Panc1 (cell line): ENCODE measurements around the gene ZBTB20. TPM values are rescaled to one million over a fixed set of nuclear protein-coding genes. Genes with fewer than 3 reads are reported as not detected.

Experiments used
- ATAC-seq: fragments of 200-7000 bp; cut with Tn5 transposase; 2 replicates; pipeline ENCODE4 v1.9.1; 2020; ENCODE audit warnings: mild to moderate bottlenecking, moderate library complexity
- BruUV-seq: library from RNA; stranded (reverse); fragments of 400-500 nt; replicated peaks from 2 replicates; lab custom pipeline; 2021; lab: Mats Ljungman, UMichigan
- CTCF ChIA-PET: fragments of 300-600 bp; sonication (Branson Sonifier 250); formaldehyde crosslinking; loops from one replicate; lab custom pipeline; 2022; ENCODE audit warnings: antibody characterized with exemption; lab: Charles Lee
- POLR2A ChIA-PET: fragments of 300-600 bp; sonication (Branson Sonifier 250); formaldehyde crosslinking; loops from one replicate; lab custom pipeline; 2022; ENCODE audit warnings: antibody characterized with exemption; lab: Charles Lee
- DNase-seq: peaks from one replicate; pipeline ENCODE4 v3.0.0-alpha.2; 2010; ENCODE audit warnings: low read depth, low spot score
- H3K27ac ChIP-seq: 2 replicates; pipeline ENCODE4 v1.5.1; 2011; ENCODE audit warnings: mild to moderate bottlenecking, low read length, inconsistent platforms
- H3K27me3 ChIP-seq: fragments of 200-500 bp; sonication (Bioruptor generic); 2 replicates; pipeline ENCODE4 v1.6.0; 2014; ENCODE audit warnings: low read length, inconsistent platforms; ENCODE audit not compliant: control insufficient read depth, insufficient read depth
- H3K36me3 ChIP-seq: fragments of 200-500 bp; sonication (Bioruptor generic); 2 replicates; pipeline ENCODE4 v1.5.1; 2014; ENCODE audit warnings: inconsistent platforms, mild to moderate bottlenecking, low read length, moderate library complexity; ENCODE audit not compliant: control insufficient read depth, insufficient read depth
- H3K4me1 ChIP-seq: 2 replicates; pipeline ENCODE4 v1.5.1; 2011; ENCODE audit warnings: inconsistent platforms, mild to moderate bottlenecking, low read length, moderate library complexity; ENCODE audit not compliant: control insufficient read depth, insufficient read depth
- H3K4me3 ChIP-seq, 2 experiments: 2 replicates each; pipeline ENCODE4 v1.5.1; 2011 to 2012; ENCODE audit warnings: low read depth in 2 of 2, low read length in 2 of 2, mild to moderate bottlenecking in 2 of 2, inconsistent platforms in 1 of 2, moderate library complexity in 1 of 2
- H3K9me3 ChIP-seq: fragments of 200-500 bp; sonication (Bioruptor generic); 2 replicates; pipeline ENCODE4 v1.5.1; 2014; ENCODE audit warnings: low read depth, mild to moderate bottlenecking, inconsistent platforms, low read length, moderate library complexity; ENCODE audit not compliant: control insufficient read depth, insufficient read depth
- POLR2AphosphoS5 ChIP-seq: IDR thresholded peaks from 2 replicates; pipeline ENCODE4 v1.6.1; 2012; ENCODE audit warnings: mild to moderate bottlenecking, low read depth, low read length, moderate library complexity
- SIN3A ChIP-seq: IDR thresholded peaks from 2 replicates; pipeline ENCODE4 v1.6.1; 2012; ENCODE audit warnings: low read depth, mild to moderate bottlenecking, low read length, moderate library complexity, borderline replicate concordance; ENCODE audit not compliant: insufficient read depth
- TCF7L2 ChIP-seq: IDR thresholded peaks from 2 replicates; pipeline ENCODE4 v1.6.1; 2011; ENCODE audit warnings: mild to moderate bottlenecking, low read depth, low read length, inconsistent platforms
- in situ Hi-C: cut with HindIII; loops from 2 replicates; pipeline ENCODE4 v1.10.0; 2016; ENCODE audit warnings: low sequenced_read_pairs, low pct_unique_long_range_greater_than_20kb
- intact Hi-C: fragments of 100-400 bp; cut with micrococcal nuclease; formaldehyde crosslinking; loops from one replicate; pipeline ENCODE4 v1.10.0; 2022; ENCODE audit not compliant: unreplicated experiment
- total RNA-seq: library from RNA; stranded (reverse); gene quantifications from one replicate; pipeline ENCODE4 v1.2.1, GENCODE V29; 2021; ENCODE audit not compliant: unreplicated experiment
- TF ChIP-seq, protein P1 (sequence below), 2 experiments: IDR thresholded peaks; 2 replicates each; pipeline ENCODE4 v1.6.1; 2011 to 2012; ENCODE audit warnings: low read depth in 2 of 2, control low read depth in 1 of 2, low read length in 1 of 2, mild to moderate bottlenecking in 1 of 2, moderate library complexity in 1 of 2; ENCODE audit not compliant: insufficient read depth in 1 of 2
- TF ChIP-seq, protein P2 (sequence below): fragments of 450-650 bp; IDR thresholded peaks from 2 replicates; pipeline ENCODE4 v1.5.1; 2017; ENCODE audit warnings: mild to moderate bottlenecking

Gene ZBTB20
- total RNA-seq, 1 experiment from 2014 or later, result 4.1 TPM

DNA sequence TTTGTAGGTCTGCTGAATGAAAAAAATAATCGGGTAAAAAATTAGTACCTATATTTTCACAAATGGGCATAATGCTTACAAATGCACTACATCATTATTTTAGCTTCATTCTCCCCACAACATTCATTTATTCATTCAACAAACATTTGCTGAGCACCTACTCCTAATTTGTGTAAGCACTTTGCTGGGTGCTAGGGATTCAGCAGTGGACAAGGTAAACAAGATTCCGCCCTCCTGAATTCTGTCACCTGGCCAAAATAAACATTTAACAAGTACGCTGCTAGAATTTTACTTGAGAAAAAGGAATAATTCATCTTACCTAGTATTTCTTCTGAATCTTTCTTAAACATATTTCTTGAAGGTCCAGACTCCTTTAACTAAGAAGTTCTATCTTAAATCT, 781.2 kb downstream of the ZBTB20 start:
- intact Hi-C loops, result no loop called here

DNA sequence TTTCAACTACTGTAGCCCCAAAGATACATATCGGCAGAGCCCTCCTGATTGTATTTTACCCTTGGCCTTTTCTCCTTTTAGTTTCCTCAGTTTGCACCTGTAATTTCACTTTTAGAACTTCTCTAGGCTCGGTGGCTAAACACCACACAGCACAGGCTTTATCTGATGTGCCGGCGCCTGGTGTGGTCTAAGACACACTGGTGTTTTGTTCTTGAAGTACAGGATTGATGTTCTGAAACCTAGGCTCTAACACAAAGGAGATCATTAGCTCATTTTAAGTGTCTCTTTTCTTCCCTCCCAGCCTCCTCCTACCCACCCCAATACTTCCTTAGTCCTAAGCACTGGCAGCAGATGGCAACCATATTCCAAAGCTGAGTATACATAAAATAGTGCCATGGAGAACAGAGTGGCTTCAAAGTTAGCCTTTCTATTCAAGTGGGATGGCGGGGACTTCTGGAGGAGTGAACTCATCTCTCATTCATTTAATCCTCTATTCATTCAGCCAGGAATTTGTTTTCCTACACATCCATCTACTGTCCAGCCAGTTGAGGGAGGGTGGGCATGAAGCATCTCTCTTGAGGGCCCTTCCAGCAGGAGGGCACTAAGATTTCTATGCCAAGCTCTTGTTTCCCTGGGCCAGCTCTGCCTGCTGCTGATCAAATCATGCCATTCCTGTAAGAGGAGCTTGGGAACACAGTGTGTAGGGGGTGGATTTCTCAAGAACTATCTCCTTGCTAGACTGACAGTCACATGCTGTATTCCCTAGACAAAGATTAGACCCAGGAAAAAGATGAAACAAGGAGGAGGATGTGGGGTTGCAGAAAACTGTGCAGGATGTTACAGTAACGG, 782.1 kb downstream of the ZBTB20 start:
- Histone ChIP-seq H3K9me3 (no peaks in the 10 kb centered on the region), H3K27me3 (no peaks in the 10 kb centered on the region), H3K27ac (no peak overlapping the region), H3K36me3 (no peaks in the 10 kb centered on the region), H3K4me1 (no peaks in the 10 kb centered on the region), H3K4me3 (no peak overlapping the region)
- DNase-seq (no peak), ATAC-seq (no peak)
- ChIA-PET POLR2A (no interaction called here), CTCF (no interaction called here)
- TF ChIP-seq, protein P1, sequence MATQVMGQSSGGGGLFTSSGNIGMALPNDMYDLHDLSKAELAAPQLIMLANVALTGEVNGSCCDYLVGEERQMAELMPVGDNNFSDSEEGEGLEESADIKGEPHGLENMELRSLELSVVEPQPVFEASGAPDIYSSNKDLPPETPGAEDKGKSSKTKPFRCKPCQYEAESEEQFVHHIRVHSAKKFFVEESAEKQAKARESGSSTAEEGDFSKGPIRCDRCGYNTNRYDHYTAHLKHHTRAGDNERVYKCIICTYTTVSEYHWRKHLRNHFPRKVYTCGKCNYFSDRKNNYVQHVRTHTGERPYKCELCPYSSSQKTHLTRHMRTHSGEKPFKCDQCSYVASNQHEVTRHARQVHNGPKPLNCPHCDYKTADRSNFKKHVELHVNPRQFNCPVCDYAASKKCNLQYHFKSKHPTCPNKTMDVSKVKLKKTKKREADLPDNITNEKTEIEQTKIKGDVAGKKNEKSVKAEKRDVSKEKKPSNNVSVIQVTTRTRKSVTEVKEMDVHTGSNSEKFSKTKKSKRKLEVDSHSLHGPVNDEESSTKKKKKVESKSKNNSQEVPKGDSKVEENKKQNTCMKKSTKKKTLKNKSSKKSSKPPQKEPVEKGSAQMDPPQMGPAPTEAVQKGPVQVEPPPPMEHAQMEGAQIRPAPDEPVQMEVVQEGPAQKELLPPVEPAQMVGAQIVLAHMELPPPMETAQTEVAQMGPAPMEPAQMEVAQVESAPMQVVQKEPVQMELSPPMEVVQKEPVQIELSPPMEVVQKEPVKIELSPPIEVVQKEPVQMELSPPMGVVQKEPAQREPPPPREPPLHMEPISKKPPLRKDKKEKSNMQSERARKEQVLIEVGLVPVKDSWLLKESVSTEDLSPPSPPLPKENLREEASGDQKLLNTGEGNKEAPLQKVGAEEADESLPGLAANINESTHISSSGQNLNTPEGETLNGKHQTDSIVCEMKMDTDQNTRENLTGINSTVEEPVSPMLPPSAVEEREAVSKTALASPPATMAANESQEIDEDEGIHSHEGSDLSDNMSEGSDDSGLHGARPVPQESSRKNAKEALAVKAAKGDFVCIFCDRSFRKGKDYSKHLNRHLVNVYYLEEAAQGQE (IDR thresholded peaks at IDR 0.05; ENCODE audit: insufficient read depth in 1 of 2, low read depth in 2 of 2, low read length in 1 of 2), result no peak
- TF ChIP-seq, protein P2, sequence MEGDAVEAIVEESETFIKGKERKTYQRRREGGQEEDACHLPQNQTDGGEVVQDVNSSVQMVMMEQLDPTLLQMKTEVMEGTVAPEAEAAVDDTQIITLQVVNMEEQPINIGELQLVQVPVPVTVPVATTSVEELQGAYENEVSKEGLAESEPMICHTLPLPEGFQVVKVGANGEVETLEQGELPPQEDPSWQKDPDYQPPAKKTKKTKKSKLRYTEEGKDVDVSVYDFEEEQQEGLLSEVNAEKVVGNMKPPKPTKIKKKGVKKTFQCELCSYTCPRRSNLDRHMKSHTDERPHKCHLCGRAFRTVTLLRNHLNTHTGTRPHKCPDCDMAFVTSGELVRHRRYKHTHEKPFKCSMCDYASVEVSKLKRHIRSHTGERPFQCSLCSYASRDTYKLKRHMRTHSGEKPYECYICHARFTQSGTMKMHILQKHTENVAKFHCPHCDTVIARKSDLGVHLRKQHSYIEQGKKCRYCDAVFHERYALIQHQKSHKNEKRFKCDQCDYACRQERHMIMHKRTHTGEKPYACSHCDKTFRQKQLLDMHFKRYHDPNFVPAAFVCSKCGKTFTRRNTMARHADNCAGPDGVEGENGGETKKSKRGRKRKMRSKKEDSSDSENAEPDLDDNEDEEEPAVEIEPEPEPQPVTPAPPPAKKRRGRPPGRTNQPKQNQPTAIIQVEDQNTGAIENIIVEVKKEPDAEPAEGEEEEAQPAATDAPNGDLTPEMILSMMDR, result no peak
- TF ChIP-seq POLR2AphosphoS5 (no peak), TCF7L2 (no peak), SIN3A (no peak)
- intact Hi-C loops (no loop called here), in situ Hi-C loops (no loop called here)
- BruUV-seq, result no TSS peak

More for the DNA sequence above, 781.2 kb downstream of the ZBTB20 start:
- Histone ChIP-seq H3K36me3 (no peaks in the 10 kb centered on the region), H3K27me3 (no peaks in the 10 kb centered on the region), H3K27ac (no peak overlapping the region), H3K4me1 (no peaks in the 10 kb centered on the region), H3K9me3 (no peaks in the 10 kb centered on the region), H3K4me3 (no peak overlapping the region)
- in situ Hi-C loops, result no loop called here
- ChIA-PET CTCF (no interaction called here), POLR2A (no interaction called here)
- DNase-seq (no peak), ATAC-seq (no peak)
- TF ChIP-seq POLR2AphosphoS5, result no peak
- TF ChIP-seq, protein P1 (IDR thresholded peaks at IDR 0.05; ENCODE audit: insufficient read depth in 1 of 2, low read depth in 2 of 2, low read length in 1 of 2), result no peak
- TF ChIP-seq TCF7L2, result no peak
- TF ChIP-seq SIN3A, result no peak
- BruUV-seq, result no TSS peak
